ENCODE measurements around the gene COL1A2.

COL1A2 gene

DNA sequence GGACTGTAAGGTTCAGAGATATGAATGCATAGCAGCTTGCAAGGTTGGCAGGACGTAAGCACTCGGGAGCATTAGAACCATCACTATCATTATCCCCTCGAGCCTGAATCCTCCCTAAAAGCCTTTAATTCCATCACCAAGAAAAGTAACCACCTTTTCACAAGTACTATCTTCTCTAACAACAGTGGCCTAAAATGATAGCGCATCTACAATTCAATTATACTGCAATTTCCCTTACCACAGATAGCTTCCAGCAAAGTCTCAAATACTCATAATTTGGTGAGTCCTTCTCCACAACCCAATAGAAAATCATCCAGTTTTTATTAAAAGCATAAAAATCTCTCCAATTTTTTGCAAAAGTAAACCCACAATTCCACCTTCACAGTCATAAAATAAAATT, 42.0 kb downstream of the COL1A2 start:
- in situ Hi-C loops (cut with MboI; ENCODE audit: low sequenced_read_pairs, unreplicated experiment) = no loop called here
- no peak for DNase-seq (ENCODE audit: low spot score)
- TF ChIP-seq, protein P1, sequence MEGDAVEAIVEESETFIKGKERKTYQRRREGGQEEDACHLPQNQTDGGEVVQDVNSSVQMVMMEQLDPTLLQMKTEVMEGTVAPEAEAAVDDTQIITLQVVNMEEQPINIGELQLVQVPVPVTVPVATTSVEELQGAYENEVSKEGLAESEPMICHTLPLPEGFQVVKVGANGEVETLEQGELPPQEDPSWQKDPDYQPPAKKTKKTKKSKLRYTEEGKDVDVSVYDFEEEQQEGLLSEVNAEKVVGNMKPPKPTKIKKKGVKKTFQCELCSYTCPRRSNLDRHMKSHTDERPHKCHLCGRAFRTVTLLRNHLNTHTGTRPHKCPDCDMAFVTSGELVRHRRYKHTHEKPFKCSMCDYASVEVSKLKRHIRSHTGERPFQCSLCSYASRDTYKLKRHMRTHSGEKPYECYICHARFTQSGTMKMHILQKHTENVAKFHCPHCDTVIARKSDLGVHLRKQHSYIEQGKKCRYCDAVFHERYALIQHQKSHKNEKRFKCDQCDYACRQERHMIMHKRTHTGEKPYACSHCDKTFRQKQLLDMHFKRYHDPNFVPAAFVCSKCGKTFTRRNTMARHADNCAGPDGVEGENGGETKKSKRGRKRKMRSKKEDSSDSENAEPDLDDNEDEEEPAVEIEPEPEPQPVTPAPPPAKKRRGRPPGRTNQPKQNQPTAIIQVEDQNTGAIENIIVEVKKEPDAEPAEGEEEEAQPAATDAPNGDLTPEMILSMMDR (IDR thresholded peaks at IDR 0.05; ENCODE audit: borderline replicate concordance, control extremely low read depth, extremely low read depth, insufficient read depth, missing control alignments) = no peak

DNA sequence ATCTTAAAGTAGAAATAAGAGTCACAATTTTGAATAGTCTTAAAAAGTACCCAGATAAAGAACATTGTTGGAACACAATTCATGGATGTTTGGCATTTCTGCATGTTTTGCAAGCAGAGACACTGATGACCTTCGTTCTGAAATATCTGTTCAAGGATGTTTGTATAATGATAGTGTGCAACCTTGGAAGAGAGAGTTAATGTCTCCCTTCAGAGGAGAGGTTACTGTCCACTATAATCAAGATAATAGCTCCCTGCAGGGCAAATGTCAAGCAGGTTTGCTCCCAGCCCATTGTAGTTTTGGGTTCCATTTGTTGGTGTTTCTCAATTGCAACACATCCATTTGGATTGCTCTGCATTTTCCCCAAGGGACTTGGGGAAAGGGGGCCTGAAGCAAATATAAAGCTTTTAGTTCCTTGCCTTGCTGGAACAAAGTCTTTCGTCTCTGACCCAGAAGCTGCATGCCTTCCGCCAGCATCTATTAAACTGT, 45.2 kb downstream of the COL1A2 start:
- DNase-seq (ENCODE audit: low spot score) = no peak
- in situ Hi-C loops (cut with MboI; ENCODE audit: low sequenced_read_pairs, unreplicated experiment) = no loop called here

DNA sequence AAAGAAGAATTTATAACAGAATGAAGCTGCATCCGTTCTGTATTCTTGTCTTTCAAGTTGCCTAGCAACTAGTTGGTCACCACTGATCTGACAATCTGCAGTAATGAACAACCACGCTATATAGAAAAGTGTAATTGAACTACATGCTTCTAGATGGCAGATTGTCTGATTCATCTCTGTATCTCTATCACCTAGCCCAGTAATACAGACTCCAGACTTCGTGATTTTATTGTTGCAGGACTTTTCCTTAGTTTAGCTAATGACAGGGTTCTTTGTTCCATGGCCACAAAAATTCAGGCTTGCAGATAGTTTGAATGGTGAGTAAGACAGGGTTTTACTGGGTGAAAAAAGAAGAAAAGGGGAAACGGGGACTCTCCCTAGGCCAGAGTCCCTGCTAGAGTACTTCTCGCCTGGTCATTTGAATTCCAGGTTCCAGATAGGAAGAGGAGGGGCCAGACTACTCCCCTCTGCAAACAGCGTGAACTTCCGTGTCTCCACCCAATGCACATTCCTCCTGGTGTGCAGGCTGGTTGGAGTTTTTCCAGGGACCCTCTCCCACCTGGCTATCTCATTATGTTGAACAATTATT, 45.9 kb downstream of the COL1A2 start:
- in situ Hi-C loops (cut with MboI; ENCODE audit: low sequenced_read_pairs, unreplicated experiment) = no loop called here
- DNase-seq (ENCODE audit: low spot score) = no peak
- TF ChIP-seq, protein P1 (IDR thresholded peaks at IDR 0.05; ENCODE audit: borderline replicate concordance, control extremely low read depth, extremely low read depth, insufficient read depth, missing control alignments) = no peak

More for the DNA sequence above, 45.2 kb downstream of the COL1A2 start:
- TF ChIP-seq, protein P1 (IDR thresholded peaks at IDR 0.05; ENCODE audit: borderline replicate concordance, control extremely low read depth, extremely low read depth, insufficient read depth, missing control alignments) = no peak

DNA sequence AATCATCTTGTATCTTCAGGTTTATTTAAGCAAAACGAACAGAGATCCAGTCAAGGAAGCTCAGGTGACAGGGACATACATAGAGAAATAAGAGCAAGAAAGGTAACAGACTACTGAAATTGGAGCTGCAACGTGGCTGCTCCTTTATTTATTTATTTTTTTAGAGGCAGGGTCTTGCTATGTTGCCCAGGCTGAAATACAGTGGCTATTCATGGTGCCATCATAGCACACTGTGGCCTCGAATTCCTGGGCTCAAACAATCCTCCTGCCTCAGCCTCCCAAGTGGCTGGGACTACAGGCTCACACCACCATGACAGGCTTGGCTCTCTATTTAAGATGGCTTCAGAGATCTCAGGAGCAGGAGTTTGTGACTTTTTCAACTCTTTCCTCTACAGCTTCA, 46.4 kb downstream of the COL1A2 start:
- no peak for DNase-seq (ENCODE audit: low spot score)
- TF ChIP-seq, protein P1 (IDR thresholded peaks at IDR 0.05; ENCODE audit: borderline replicate concordance, control extremely low read depth, extremely low read depth, insufficient read depth, missing control alignments) = no peak
- in situ Hi-C loops (cut with MboI; ENCODE audit: low sequenced_read_pairs, unreplicated experiment) = no loop called here

DNA sequence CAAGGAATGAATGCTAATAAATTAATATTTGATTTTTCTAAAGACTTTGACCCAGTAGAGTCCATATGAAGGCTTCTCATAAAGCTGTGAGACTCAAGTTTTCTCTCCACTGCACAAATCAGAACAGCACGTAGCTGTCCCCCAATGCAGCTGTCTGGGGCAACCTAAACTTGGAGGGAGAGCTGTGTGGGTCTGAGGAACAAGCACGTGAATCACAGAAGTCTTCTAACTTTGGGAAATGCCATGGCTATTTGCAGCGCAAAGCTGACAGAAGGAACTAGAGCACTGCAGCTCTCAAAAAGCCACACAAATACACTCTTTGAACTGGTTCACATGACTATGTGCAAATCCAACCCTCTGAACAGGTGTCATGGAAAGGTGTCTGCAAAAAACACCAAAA, 47.9 kb downstream of the COL1A2 start:
- in situ Hi-C loops (cut with MboI; ENCODE audit: low sequenced_read_pairs, unreplicated experiment) = no loop called here
- DNase-seq (ENCODE audit: low spot score) = no peak
- TF ChIP-seq, protein P1 (IDR thresholded peaks at IDR 0.05; ENCODE audit: borderline replicate concordance, control extremely low read depth, extremely low read depth, insufficient read depth, missing control alignments) = no peak

DNA sequence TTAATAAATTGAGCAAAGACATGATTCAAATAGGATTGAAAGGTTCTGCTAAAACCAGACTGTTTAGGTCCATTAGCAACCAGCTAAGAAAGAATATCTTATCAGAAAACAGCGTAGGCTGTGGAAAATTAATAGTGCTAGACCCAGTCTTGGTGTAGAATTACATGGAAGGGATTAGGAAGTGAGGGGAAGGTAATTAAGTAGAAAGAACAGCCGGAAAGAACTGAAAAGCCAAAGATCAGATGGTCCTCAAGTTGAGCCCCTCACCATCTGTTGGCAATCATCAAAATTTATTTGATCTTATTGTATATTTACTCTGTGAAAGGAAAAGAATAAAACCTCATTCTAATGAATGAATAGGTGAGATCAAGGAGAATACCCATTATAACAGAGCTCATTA, 50.1 kb downstream of the COL1A2 start:
- TF ChIP-seq, protein P1 (IDR thresholded peaks at IDR 0.05; ENCODE audit: borderline replicate concordance, control extremely low read depth, extremely low read depth, insufficient read depth, missing control alignments) = no peak
- in situ Hi-C loops (cut with MboI; ENCODE audit: low sequenced_read_pairs, unreplicated experiment) = no loop called here
- DNase-seq (ENCODE audit: low spot score) = no peak

Measured in GM13976 (cell line).